NCI-H69 (cell line): ENCODE data around the gene RNASET2.
"Not testable (repeated sequence)": the region's sequence is repeated elsewhere in the genome, so short reads cannot be mapped to it uniquely, and the experiment has no call there.

Experiments
- DNase-seq: peaks from one replicate; lab custom pipeline; 2025; lab: John Stamatoyannopoulos, UW

Gene RNASET2

GRCh38 chr6:166902211-166902755 is 54.1 kb downstream of the RNASET2 start:
- no peak for DNase-seq

DNA sequence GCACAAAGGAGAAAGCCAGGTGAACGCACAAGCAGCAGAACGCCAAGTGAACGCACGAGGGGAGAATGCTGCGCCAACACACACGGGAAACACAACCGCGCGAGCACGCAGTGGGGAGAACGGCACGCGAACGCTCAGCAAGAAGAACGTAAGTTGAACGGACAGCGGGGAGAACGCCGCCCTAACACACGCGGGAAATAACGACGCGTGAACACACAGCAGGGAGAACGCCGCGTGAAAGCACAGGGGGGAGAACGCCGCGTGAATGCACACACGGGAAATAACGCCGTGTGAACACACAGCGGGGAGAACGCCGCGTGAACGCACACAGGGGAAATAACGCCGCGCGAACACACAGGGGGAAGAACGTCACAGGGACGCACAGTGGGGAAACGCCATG is 54.7 kb downstream of the RNASET2 start:
- DNase-seq: no peak

DNA sequence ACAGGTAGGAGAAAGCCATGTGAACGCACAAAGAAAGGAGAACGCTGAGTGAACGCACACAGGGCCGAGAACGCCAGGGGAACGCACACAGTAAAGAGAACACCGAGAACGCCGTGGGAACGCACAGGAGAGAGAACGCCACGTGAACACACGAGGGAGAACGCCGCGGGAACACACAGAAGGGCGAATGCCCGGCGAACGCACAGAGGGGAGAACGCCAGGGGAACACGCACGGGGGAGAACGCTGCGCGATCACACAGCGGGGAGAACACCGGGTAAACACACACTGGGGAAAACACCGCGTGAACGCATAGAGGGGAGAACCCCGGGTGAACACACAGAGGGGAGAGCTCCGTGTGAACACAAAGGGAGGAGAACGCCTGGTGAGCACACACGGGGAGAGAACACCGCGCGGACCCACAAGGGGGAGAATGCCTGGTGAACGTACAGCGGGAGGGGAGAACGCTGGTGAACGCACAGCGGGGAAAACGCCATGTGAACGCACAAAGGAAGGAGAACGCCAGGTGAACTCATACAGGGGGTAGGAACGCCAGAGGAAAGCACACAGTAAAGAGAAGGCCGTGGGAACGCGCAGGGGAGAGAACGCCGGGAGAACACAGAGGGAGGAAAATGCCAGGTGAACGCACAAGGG is 55.3 kb downstream of the RNASET2 start:
- no peak for DNase-seq

DNA sequence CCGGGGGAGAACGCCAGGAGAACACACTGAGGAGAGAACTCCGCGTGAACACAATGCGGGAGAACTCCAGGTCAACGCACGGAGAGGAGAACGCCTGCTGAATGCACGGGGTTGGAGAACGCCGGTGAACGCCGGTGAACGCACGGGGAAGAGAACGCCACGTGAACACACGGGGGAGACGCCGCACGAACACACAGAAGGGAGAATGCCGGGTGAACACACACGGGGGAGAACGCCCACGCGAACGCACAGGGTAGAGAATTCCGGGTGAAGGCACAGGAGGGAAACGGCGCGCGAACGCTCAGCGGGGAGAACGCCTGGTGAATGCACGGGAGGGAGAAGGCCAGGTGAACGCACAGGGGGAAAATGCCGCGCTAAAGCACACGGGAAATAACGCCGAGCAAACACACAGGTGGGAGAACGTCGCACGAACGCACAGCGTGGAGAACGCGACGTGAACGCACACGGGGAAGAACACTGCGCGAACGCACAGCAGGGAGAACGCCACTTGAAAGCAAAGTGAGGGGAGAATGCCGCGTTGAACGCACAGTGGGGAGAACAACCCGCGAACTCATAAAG is 56.1 kb downstream of the RNASET2 start:
- DNase-seq: no peak

GRCh38 chr6:166898910-166899309 is 57.4 kb downstream of the RNASET2 start:
- no peak for DNase-seq

DNA sequence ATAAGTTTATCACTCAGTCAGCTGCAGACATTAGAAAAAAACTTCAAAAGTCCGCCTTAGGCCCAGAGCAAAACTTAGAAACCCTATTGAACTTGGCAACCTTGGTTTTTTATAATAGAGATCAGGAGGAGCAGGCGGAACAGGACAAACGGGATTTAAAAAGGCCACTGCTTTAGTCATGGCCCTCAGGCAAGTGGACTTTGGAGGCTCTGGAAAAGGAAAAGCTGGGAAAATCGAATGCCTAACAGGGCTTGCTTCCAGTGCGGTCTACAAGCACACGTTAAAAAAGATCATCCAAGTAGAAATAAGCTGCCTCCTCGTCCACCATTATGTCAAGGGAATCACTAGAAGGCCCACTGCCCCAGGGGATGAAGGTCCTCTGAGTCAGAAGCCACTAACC is 61.7 kb downstream of the RNASET2 start:
- DNase-seq: not testable (repeated sequence)

- DNase-seq: not testable (repeated sequence)
Observed at GRCh38 chr6:166892472-166892871, 63.9 kb downstream of the RNASET2 start.

- DNase-seq: not testable (repeated sequence)
Observed at GRCh38 chr6:166886773-166887172, 69.6 kb downstream of the RNASET2 start.

DNA sequence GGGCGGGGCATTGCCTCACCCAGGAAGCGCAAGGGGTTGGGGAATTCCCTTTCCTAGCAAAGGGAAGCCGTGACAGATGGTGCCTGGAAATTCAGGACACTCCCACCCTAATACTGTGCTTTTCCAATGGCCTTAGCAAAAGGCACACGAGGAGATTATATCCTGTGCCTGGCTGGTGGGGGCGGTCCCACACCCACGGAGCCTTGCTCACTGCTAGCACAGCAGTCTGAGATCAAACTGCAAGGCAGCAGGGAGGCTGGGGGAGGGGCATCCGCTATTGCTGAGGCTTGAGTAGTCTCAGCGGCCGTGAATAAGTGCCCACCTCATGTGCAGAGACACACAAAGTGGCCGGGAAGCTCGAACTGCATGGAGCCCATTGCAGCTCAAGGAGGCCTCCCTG is 71.4 kb downstream of the RNASET2 start:
- peak; percentile 16 for DNase-seq

GRCh38 chr6:166879594-166879993 is 76.8 kb downstream of the RNASET2 start:
- no peak for DNase-seq
